ENCODE results near the gene ERBB4. TPM values are rescaled to one million over a fixed set of nuclear protein-coding genes. Genes with fewer than 3 reads are reported as not detected.

The ERBB4 gene
- total RNA-seq, 3 donors from 2014 or later, result 1.6 to 53.1 (median 18.4) TPM

DNA sequence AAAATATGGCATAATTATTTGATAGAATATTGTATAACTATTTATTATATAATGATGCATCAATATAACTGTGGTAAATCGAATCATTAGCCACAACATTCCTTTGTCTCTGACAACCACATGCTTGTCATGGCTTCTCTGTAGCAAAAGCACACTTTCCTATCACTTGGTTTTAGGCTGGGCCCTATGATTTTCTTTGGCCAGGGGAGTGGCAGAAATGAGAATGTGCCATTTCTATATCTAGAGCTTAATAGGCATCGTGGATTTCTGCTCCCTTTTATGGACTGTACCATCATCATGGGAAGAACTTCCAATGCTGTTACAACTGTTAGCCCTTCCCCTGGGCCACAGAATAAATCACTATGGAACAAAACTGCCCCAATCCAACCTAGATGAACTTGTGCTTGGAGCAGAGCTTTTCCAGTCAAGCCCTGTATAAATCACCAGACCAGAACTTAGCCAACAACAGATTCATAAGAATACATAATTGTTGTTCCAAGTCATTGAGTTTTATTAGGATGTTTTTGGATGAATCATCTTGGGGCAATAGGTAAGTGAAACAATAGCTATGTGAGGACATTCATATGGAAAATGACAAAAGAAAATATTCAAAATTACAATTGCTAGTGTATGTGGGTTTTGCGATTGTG is 715.8 kb downstream of the ERBB4 start:
- H3K27me3 ChIP-seq, result no peaks in the 10 kb centered on the region
- TF ChIP-seq, protein P1, sequence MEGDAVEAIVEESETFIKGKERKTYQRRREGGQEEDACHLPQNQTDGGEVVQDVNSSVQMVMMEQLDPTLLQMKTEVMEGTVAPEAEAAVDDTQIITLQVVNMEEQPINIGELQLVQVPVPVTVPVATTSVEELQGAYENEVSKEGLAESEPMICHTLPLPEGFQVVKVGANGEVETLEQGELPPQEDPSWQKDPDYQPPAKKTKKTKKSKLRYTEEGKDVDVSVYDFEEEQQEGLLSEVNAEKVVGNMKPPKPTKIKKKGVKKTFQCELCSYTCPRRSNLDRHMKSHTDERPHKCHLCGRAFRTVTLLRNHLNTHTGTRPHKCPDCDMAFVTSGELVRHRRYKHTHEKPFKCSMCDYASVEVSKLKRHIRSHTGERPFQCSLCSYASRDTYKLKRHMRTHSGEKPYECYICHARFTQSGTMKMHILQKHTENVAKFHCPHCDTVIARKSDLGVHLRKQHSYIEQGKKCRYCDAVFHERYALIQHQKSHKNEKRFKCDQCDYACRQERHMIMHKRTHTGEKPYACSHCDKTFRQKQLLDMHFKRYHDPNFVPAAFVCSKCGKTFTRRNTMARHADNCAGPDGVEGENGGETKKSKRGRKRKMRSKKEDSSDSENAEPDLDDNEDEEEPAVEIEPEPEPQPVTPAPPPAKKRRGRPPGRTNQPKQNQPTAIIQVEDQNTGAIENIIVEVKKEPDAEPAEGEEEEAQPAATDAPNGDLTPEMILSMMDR (IDR thresholded peaks at IDR 0.05), result no peak
- no peak for TF ChIP-seq POLR2AphosphoS5 (IDR thresholded peaks at IDR 0.05)
- no peak for TF ChIP-seq POLR2A (IDR thresholded peaks at IDR 0.05)

DNA sequence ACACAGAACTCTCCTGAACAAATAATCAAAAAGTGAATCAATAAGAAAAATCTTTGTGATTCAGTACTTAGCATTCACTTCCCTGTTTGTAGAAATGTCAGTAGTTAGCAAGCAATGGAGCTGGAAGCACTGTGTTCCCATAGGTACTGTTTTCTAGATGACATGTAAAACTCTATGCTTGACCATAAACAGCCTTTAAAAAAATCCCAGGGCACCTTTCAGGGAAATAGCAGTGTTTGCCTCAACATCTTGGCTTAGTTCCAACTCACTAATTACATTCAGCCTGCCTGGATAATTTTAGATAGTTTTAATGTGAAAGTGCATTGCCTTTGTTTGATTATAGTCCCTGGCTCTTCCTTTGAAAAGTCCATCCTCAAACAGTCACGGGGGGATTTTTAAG is 721.8 kb downstream of the ERBB4 start:
- TF ChIP-seq, protein P1 (IDR thresholded peaks at IDR 0.05), result no peak
- no peak for TF ChIP-seq POLR2AphosphoS5 (IDR thresholded peaks at IDR 0.05)
- TF ChIP-seq POLR2A (IDR thresholded peaks at IDR 0.05), result no peak
- intact Hi-C loops (cut with DNase I; ENCODE audit: low total_unique reads), result no loop called here
- no peak overlapping the region for H3K27ac ChIP-seq
- no peaks in the 10 kb centered on the region for H3K36me3 ChIP-seq
- H3K27me3 ChIP-seq, result no peaks in the 10 kb centered on the region
- H3K9me3 ChIP-seq, result peaks cover 0 to 6% of the 10 kb centered on the region in 2 donors
- H3K4me1 ChIP-seq, result no peaks in the 10 kb centered on the region
- H3K4me3 ChIP-seq, result no peak overlapping the region
- no peak for DNase-seq (ENCODE audit: low spot score in 2 of 2)

More for the DNA sequence above, 715.8 kb downstream of the ERBB4 start:
- no peaks in the 10 kb centered on the region for H3K36me3 ChIP-seq
- intact Hi-C loops (cut with DNase I; ENCODE audit: low total_unique reads), result no loop called here
- H3K27ac ChIP-seq, result no peak overlapping the region
- H3K4me3 ChIP-seq, result no peak overlapping the region
- peaks cover 0 to 7% of the 10 kb centered on the region in 2 donors for H3K9me3 ChIP-seq
- DNase-seq (ENCODE audit: low spot score in 2 of 2), result no peak
- no peaks in the 10 kb centered on the region for H3K4me1 ChIP-seq

DNA sequence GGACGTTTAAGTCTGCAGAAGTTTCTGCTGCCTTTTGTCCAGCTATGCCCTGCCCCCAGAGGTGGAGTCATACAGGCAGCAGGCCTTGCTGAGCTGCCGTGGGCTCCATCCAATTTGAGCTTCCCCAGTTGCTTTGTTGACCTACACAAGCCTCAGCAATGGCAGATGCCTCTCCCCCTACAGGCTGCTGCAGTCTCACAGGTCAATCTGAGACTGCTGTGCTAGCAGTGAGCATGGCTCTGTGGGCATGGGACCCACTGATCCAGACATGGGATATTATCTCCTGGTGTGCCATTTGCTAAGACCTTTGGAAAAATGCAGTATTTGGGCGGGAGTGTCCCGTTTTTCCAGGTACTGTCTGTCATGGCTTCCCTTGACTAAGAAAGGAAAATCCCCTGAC is 726.0 kb downstream of the ERBB4 start:
- intact Hi-C loops (cut with DNase I; ENCODE audit: low total_unique reads), result no loop called here
- no peaks in the 10 kb centered on the region for H3K9me3 ChIP-seq
- no peak for DNase-seq (ENCODE audit: low spot score in 2 of 2)

DNA sequence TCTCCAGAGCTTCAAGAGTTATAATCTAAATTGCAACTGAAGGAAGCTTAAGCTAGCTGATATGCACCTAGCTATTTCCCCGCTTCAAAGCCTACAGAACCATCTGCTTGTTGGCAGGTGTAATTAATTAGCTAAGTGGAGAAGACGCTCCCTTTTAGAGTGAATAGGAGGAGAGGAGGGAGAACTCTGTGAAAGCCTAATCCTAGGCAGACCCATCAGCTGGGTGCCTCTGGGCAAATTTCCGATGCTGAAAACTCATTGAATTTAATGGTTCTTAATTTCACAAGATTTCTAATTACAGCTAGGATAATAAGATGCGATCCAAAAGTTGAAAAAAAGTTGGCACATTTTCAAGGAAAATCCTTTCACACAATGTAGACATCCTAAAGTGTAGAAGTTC is 735.9 kb downstream of the ERBB4 start:
- H3K27ac ChIP-seq, result no peak overlapping the region
- H3K36me3 ChIP-seq, result no peaks in the 10 kb centered on the region
- H3K27me3 ChIP-seq, result no peaks in the 10 kb centered on the region
- H3K4me1 ChIP-seq, result no peaks in the 10 kb centered on the region
- H3K4me3 ChIP-seq, result no peak overlapping the region
- TF ChIP-seq, protein P1 (IDR thresholded peaks at IDR 0.05), result no peak
- TF ChIP-seq POLR2A (IDR thresholded peaks at IDR 0.05) (no peak), POLR2AphosphoS5 (IDR thresholded peaks at IDR 0.05) (no peak)
- intact Hi-C loops (cut with DNase I; ENCODE audit: low total_unique reads), result no loop called here
- no peak for DNase-seq (ENCODE audit: low spot score in 2 of 2)
- H3K9me3 ChIP-seq, result no peaks in the 10 kb centered on the region

More for the DNA sequence above, 726.0 kb downstream of the ERBB4 start:
- TF ChIP-seq, protein P1 (IDR thresholded peaks at IDR 0.05), result no peak
- TF ChIP-seq POLR2A (IDR thresholded peaks at IDR 0.05), result no peak
- no peak for TF ChIP-seq POLR2AphosphoS5 (IDR thresholded peaks at IDR 0.05)
- H3K27me3 ChIP-seq, result no peaks in the 10 kb centered on the region
- no peaks in the 10 kb centered on the region for H3K36me3 ChIP-seq
- H3K27ac ChIP-seq, result no peak overlapping the region
- no peak overlapping the region for H3K4me3 ChIP-seq
- H3K4me1 ChIP-seq, result no peaks in the 10 kb centered on the region

DNA sequence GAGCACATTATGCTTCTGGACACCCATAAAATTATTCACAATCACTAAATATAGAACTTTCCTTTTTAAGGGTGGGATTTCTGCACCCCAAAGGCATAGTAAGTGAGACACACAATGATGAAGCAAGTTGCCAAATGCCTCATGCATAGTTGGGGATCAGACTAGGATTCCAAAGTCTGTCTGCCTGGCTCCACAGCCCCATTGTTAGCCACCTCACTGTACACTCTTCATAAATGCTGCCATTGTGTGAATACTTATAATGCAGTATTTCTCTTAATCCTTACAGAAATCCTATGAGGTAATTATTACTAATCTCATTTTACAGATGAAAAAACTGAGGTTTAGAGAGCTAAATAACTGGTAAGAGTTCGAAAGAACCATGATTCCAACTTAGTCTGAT is 738.6 kb downstream of the ERBB4 start:
- no peaks in the 10 kb centered on the region for H3K4me1 ChIP-seq
- intact Hi-C loops (cut with DNase I; ENCODE audit: low total_unique reads), result no loop called here
- no peaks in the 10 kb centered on the region for H3K9me3 ChIP-seq
- no peaks in the 10 kb centered on the region for H3K36me3 ChIP-seq
- DNase-seq (ENCODE audit: low spot score in 2 of 2), result no peak
- TF ChIP-seq POLR2A (IDR thresholded peaks at IDR 0.05) (no peak), POLR2AphosphoS5 (IDR thresholded peaks at IDR 0.05) (no peak)
- TF ChIP-seq, protein P1 (IDR thresholded peaks at IDR 0.05), result no peak
- H3K27me3 ChIP-seq, result no peaks in the 10 kb centered on the region
- H3K4me3 ChIP-seq, result no peak overlapping the region
- H3K27ac ChIP-seq, result no peak overlapping the region

All from breast epithelium (tissue), 4 donors.